Testis (tissue), 2 donors: Measurements from ENCODE around the gene RTF2.

ENCODE experiments used
- CTCF ChIP-seq, 3 experiments: fragments of 450-650 bp in 2 of 3; fragments of 200-600 bp in 1 of 3; sonication (generic) in 1 of 3; IDR thresholded peaks; one replicate each; pipeline ENCODE4 v1.5.1; 2016 to 2019; ENCODE audit warnings: antibody characterized with exemption in 3 of 3, mild to moderate bottlenecking in 2 of 3, moderate library complexity in 1 of 3
- POLR2A ChIP-seq: fragments of 450-650 bp; IDR thresholded peaks from one replicate; pipeline ENCODE4 v1.6.1; 2017; ENCODE audit warnings: antibody characterized with exemption, mild to moderate bottlenecking, moderate library complexity

GRCh38 chr20:56552911-56553629, 84.6 kb downstream of the RTF2 start:
- TF ChIP-seq CTCF (IDR thresholded peaks at IDR 0.05), result no peak
- no peak for TF ChIP-seq POLR2A
